ENCODE results near the gene KCNMA1. TPM values are rescaled to one million over a fixed set of nuclear protein-coding genes. Genes with fewer than 3 reads are reported as not detected.

Gene KCNMA1
- polyA plus RNA-seq, 1 of the 3 experiments (the other 2 are of a cell fraction) = 107 TPM

DNA sequence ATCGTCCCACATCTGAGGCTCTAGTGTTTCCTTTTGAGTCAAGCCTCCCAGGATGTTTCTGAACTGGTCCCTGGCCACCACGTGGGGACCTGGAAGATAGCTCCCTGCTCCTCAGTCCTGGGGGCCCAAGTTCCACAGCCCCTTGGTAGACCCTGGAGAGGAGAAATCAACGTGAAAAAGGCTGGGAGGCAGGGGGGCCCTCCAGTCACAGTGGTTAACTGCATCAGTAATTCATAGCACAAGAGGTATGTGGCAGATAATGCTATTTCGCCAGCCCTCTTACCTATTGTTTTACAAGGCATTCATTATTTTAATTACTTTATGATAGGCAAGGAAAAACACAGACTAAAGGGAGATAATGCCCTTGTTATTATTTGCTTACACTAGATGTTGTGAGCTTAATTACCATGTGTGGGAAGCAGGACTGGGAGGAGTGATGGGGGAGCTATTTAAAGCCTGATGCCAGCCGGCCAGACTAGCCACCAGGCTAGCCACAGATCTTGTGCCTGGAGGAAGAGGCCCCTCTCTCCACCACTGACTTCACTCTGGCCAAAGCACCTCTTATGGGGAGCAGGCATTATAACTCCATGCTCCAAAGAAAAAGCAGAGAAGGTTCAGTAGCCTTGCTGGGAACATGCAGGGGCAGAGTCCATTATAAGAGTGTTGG lies 230.7 kb downstream of the KCNMA1 start:
- Histone ChIP-seq H3K9me2 (no peaks in the 10 kb centered on the region), H3K4me1 (ENCODE audit: control insufficient read depth in 1 of 2, insufficient read depth in 2 of 2, low read depth in 1 of 2, low read length in 1 of 2) (peaks cover 21 to 36% of the 10 kb centered on the region in 2 experiments; a peak in 3 of 4 replicates), H3K9me3 (no peaks in the 10 kb centered on the region), H3K36me3 (replicated peaks in 1 of 2; ENCODE audit: control insufficient read depth in 1 of 2, insufficient read depth in 2 of 2, low read length in 1 of 2) (peaks cover under 1 to 12% of the 10 kb centered on the region in 2 experiments), H3K9ac (no peak overlapping the region), H3F3A (replicated peaks; ENCODE audit: insufficient read depth) (peaks cover 10% of the 10 kb centered on the region), H3K27ac (ENCODE audit: low read depth in 2 of 2, low read length in 1 of 2) (no peak overlapping the region; a peak in 1 of 4 replicates), H3K4me3 (ENCODE audit: low read depth in 2 of 2, low read length in 1 of 2) (no peak overlapping the region), H2AFZ (ENCODE audit: low read depth) (no peak overlapping the region), H4K20me1 (ENCODE audit: insufficient read depth) (no peaks in the 10 kb centered on the region), H3K4me2 (peak overlapping the region; percentile 58; the same call in 1 of the 2 replicates), H3K79me2 (ENCODE audit: insufficient read depth) (no peaks in the 10 kb centered on the region), H3K27me3 (ENCODE audit: insufficient read depth) (no peaks in the 10 kb centered on the region)
- ChIA-PET POLR2A (no interaction called here), CTCF (interaction anchor here (0.7 to 1.3 kb wide), 5 partner anchors 15 to 237 kb away, joined by 3 to 4 read pairs (median 3); no protein-coding TSS in a partner anchor)
- DNase-seq = no peak
- TF ChIP-seq GATA2 (CRISPR knock-in tag; IDR thresholded peaks at IDR 0.05) = no peak
- TF ChIP-seq, protein P1, sequence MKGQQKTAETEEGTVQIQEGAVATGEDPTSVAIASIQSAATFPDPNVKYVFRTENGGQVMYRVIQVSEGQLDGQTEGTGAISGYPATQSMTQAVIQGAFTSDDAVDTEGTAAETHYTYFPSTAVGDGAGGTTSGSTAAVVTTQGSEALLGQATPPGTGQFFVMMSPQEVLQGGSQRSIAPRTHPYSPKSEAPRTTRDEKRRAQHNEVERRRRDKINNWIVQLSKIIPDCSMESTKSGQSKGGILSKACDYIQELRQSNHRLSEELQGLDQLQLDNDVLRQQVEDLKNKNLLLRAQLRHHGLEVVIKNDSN (IDR thresholded peaks at IDR 0.05; ENCODE audit: borderline replicate concordance, low read depth) = no peak
- no peak for TF ChIP-seq TEAD4 (IDR thresholded peaks at IDR 0.05; ENCODE audit: borderline replicate concordance, insufficient read depth)
- TF ChIP-seq EP300 (IDR thresholded peaks at IDR 0.05; ENCODE audit: borderline replicate concordance in 1 of 2, low read depth in 1 of 2, low read length in 1 of 2) = no peak
- no peak for TF ChIP-seq TAF1 (IDR thresholded peaks at IDR 0.05; ENCODE audit: borderline replicate concordance, low read depth, low read length)
- whole genome bisulfite sequencing (ENCODE audit: low lambda C conversion rate) = 81% methylated on average over 5 of the region's 5 CpGs

DNA sequence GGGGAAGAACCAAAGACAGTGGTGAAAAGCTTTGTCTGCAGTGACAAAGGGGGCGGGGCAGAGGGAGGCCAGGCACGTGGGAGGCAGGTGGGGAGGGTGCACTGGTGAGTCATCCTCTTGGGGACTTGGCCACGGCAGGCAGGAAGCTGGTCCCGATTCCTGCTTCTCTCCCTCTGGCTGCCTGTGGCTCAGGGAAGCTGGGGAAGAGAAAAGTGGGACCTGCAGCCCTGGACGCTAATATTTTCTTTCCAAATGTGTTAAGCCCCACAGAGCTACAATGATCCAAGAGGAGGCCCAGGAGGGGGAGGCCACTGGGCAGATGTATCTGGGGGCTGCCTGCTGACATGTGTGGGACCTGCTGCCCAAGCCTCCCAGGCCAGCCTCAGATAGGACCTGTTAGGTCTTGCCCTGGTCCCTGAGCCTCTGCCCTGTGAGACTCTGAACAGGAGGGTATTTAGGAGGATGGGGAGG lies 231.8 kb downstream of the KCNMA1 start:
- H2AFZ ChIP-seq (ENCODE audit: low read depth) = no peak overlapping the region
- H3K79me2 ChIP-seq (ENCODE audit: insufficient read depth) = no peaks in the 10 kb centered on the region
- H3K36me3 ChIP-seq (replicated peaks in 1 of 2; ENCODE audit: control insufficient read depth in 1 of 2, insufficient read depth in 2 of 2, low read length in 1 of 2) = peaks cover 4 to 13% of the 10 kb centered on the region in 2 experiments
- 14% methylated on average over 5 of the region's 5 CpGs for WGBS (ENCODE audit: low lambda C conversion rate)
- no peak overlapping the region for H3K9ac ChIP-seq
- peak; percentile 58 for DNase-seq
- no peaks in the 10 kb centered on the region for H3K27me3 ChIP-seq (ENCODE audit: insufficient read depth)
- peak overlapping the region; percentile 58 for H3K4me2 ChIP-seq
- H3K9me3 ChIP-seq = no peaks in the 10 kb centered on the region
- H3F3A ChIP-seq (replicated peaks; ENCODE audit: insufficient read depth) = peaks cover 10% of the 10 kb centered on the region
- H3K9me2 ChIP-seq = no peaks in the 10 kb centered on the region
- POLR2A ChIA-PET = no interaction called here
- CTCF ChIA-PET = interaction anchor here (1.1 to 1.3 kb wide), 3 partner anchors 14 to 239 kb away, joined by 3 to 5 read pairs (median 4); no protein-coding TSS in a partner anchor
- H3K4me1 ChIP-seq (ENCODE audit: control insufficient read depth in 1 of 2, insufficient read depth in 2 of 2, low read depth in 1 of 2, low read length in 1 of 2) = peaks cover 21 to 36% of the 10 kb centered on the region in 2 experiments; a peak in 3 of 4 replicates
- TF ChIP-seq TCF12 (IDR thresholded peaks at IDR 0.05) (peak; percentile 68), FOSL2 (IDR thresholded peaks at IDR 0.05; ENCODE audit: borderline replicate concordance, low read depth) (peak; percentile 84), SIN3A (IDR thresholded peaks at IDR 0.05; ENCODE audit: borderline replicate concordance, low read depth, low read length) (peak; percentile 60; the same call in 1 of the 2 replicates), MEF2A (IDR thresholded peaks at IDR 0.05; ENCODE audit: borderline replicate concordance, low read depth) (no peak), JUND (IDR thresholded peaks at IDR 0.05) (peak; percentile 61; the same call in 1 of the 2 replicates), NFIC (IDR thresholded peaks at IDR 0.05; ENCODE audit: borderline replicate concordance) (peak; percentile 30; the same call in 1 of the 2 replicates)
- TF ChIP-seq, protein P1 (IDR thresholded peaks at IDR 0.05; ENCODE audit: borderline replicate concordance, low read depth) = peak; percentile 81; the same call in 1 of the 2 replicates
- TF ChIP-seq, protein P2, sequence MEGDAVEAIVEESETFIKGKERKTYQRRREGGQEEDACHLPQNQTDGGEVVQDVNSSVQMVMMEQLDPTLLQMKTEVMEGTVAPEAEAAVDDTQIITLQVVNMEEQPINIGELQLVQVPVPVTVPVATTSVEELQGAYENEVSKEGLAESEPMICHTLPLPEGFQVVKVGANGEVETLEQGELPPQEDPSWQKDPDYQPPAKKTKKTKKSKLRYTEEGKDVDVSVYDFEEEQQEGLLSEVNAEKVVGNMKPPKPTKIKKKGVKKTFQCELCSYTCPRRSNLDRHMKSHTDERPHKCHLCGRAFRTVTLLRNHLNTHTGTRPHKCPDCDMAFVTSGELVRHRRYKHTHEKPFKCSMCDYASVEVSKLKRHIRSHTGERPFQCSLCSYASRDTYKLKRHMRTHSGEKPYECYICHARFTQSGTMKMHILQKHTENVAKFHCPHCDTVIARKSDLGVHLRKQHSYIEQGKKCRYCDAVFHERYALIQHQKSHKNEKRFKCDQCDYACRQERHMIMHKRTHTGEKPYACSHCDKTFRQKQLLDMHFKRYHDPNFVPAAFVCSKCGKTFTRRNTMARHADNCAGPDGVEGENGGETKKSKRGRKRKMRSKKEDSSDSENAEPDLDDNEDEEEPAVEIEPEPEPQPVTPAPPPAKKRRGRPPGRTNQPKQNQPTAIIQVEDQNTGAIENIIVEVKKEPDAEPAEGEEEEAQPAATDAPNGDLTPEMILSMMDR (IDR thresholded peaks at IDR 0.05) = no peak
- TF ChIP-seq, protein P3, sequence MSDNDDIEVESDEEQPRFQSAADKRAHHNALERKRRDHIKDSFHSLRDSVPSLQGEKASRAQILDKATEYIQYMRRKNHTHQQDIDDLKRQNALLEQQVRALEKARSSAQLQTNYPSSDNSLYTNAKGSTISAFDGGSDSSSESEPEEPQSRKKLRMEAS (IDR thresholded peaks at IDR 0.05; ENCODE audit: low read depth) = peak; percentile 97
- peak overlapping the region; percentile 56 to 71 for H3K27ac ChIP-seq (ENCODE audit: low read depth in 2 of 2, low read length in 1 of 2)
- no peak overlapping the region for H3K4me3 ChIP-seq (ENCODE audit: low read depth in 2 of 2, low read length in 1 of 2)
- H4K20me1 ChIP-seq (ENCODE audit: insufficient read depth) = no peaks in the 10 kb centered on the region

Measured in SK-N-SH (cell line).